SK-N-SH treated with all-trans-retinoic acid at 6 μM for 48 hours (cell line): ENCODE results near the gene METAP1D.

Source experiments
- CSDC2 ChIP-seq: fragments of 250-450 bp; sonication (Bioruptor Pico); IDR thresholded peaks from 2 replicates; pipeline ENCODE4 v1.5.0; 2020; ENCODE audit warnings: mild to moderate bottlenecking, moderate library complexity
- ESRRG ChIP-seq: fragments of 250-450 bp; sonication (Bioruptor Pico); IDR thresholded peaks from 2 replicates; pipeline ENCODE4 v1.6.1; 2021; ENCODE audit warnings: mild to moderate bottlenecking
- OSR1 ChIP-seq: fragments of 250-450 bp; sonication (Bioruptor Pico); IDR thresholded peaks from 2 replicates; pipeline ENCODE4 v1.8.0; 2022; ENCODE audit warnings: moderate library complexity, mild to moderate bottlenecking, inconsistent platforms
- PATZ1 ChIP-seq: fragments of 250-450 bp; sonication (Bioruptor Pico); IDR thresholded peaks from 2 replicates; pipeline ENCODE4 v1.8.0; 2020; ENCODE audit warnings: mild to moderate bottlenecking, moderate library complexity, borderline replicate concordance
- POU6F1 ChIP-seq: fragments of 250-450 bp; sonication (Bioruptor Pico); IDR thresholded peaks from 2 replicates; pipeline ENCODE4 v1.8.0; 2021; ENCODE audit warnings: low read depth, mild to moderate bottlenecking, moderate library complexity, borderline replicate concordance
- PPARA ChIP-seq: fragments of 250-450 bp; sonication (Bioruptor Pico); IDR thresholded peaks from 2 replicates; pipeline ENCODE4 v1.5.0; 2020; ENCODE audit warnings: mild to moderate bottlenecking, borderline replicate concordance
- RARB ChIP-seq: fragments of 250-450 bp; sonication (Bioruptor Pico); IDR thresholded peaks from 2 replicates; pipeline ENCODE4 v1.8.0; 2021; ENCODE audit warnings: mild to moderate bottlenecking, moderate library complexity
- TCF4 ChIP-seq: fragments of 250-450 bp; sonication (Bioruptor Pico); IDR thresholded peaks from 2 replicates; pipeline ENCODE4 v1.8.0; 2021; ENCODE audit warnings: mild to moderate bottlenecking, moderate library complexity, borderline replicate concordance
- ZFP3 ChIP-seq: fragments of 250-450 bp; sonication (Bioruptor Pico); IDR thresholded peaks from 2 replicates; pipeline ENCODE4 v1.5.0; 2020; ENCODE audit warnings: mild to moderate bottlenecking, moderate library complexity
- ZFP30 ChIP-seq: fragments of 450-650 bp; formaldehyde crosslinking; IDR thresholded peaks from 2 replicates; pipeline ENCODE4 v1.5.0; 2022; ENCODE audit warnings: mild to moderate bottlenecking, moderate library complexity
- ZNF70 ChIP-seq: fragments of 450-650 bp; formaldehyde crosslinking; IDR thresholded peaks from 2 replicates; pipeline ENCODE4 v1.5.0; 2020; ENCODE audit warnings: mild to moderate bottlenecking, moderate library complexity
- ZNF8 ChIP-seq: fragments of 450-650 bp; formaldehyde crosslinking; IDR thresholded peaks from 2 replicates; pipeline ENCODE4 v1.5.0; 2020; ENCODE audit warnings: mild to moderate bottlenecking, moderate library complexity
- TF ChIP-seq, protein P1 (sequence below): fragments of 250-450 bp; sonication (Bioruptor Pico); IDR thresholded peaks from 2 replicates; pipeline ENCODE4 v1.5.1; 2021; ENCODE audit warnings: mild to moderate bottlenecking, moderate library complexity

GRCh38 chr2:172119089-172119488, 119.3 kb downstream of the METAP1D start:
- no peak for TF ChIP-seq ZNF8
- no peak for TF ChIP-seq PATZ1 (CRISPR knock-in tag)
- no peak for TF ChIP-seq CSDC2
- TF ChIP-seq POU6F1 = no peak
- no peak for TF ChIP-seq ESRRG
- TF ChIP-seq RARB = no peak
- TF ChIP-seq TCF4 (CRISPR knock-in tag) = no peak
- TF ChIP-seq, protein P1, sequence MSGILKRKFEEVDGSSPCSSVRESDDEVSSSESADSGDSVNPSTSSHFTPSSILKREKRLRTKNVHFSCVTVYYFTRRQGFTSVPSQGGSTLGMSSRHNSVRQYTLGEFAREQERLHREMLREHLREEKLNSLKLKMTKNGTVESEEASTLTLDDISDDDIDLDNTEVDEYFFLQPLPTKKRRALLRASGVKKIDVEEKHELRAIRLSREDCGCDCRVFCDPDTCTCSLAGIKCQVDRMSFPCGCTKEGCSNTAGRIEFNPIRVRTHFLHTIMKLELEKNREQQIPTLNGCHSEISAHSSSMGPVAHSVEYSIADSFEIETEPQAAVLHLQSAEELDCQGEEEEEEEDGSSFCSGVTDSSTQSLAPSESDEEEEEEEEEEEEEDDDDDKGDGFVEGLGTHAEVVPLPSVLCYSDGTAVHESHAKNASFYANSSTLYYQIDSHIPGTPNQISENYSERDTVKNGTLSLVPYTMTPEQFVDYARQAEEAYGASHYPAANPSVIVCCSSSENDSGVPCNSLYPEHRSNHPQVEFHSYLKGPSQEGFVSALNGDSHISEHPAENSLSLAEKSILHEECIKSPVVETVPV (CRISPR knock-in tag) = no peak
- TF ChIP-seq ZFP30 = no peak
- no peak for TF ChIP-seq ZFP3 (CRISPR knock-in tag)
- TF ChIP-seq ZNF70 (CRISPR knock-in tag) = no peak
- no peak for TF ChIP-seq OSR1 (CRISPR knock-in tag)
- TF ChIP-seq PPARA (CRISPR knock-in tag) = no peak
